ENCODE data around the gene WNT9B.
"Not testable (repeated sequence)": the region's sequence is repeated elsewhere in the genome, so short reads cannot be mapped to it uniquely, and the experiment has no call there.

The WNT9B gene

GRCh38 chr17:46822388-46822921 is 28.9 kb upstream of the WNT9B start:
- no peak for DNase-seq (ENCODE audit: low spot score)

DNA sequence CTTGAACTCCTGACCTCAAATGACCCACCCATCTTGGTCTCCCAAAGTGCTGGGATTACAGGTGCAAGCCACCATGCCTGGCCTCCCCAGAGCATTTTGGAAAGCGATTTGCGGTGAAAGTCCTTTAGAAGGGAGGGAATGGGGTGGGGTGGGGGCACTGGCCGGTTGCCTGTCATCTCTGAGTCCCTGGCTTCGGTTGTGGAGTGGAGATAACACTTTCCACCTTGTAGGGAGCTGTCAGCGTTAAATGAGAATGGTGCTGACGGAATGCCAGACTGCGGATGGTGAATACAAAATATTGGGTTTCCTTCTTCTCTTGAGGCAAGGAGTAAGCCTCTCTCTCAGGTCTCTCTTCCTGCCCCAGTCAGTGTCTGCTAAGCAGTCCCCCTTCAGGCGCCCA is 27.7 kb upstream of the WNT9B start:
- DNase-seq (ENCODE audit: low spot score): no peak

- DNase-seq (ENCODE audit: low spot score): no peak
These were observed 25.3 kb upstream of the WNT9B start for GRCh38 chr17:46826116-46826515.

- no peak for DNase-seq (ENCODE audit: low spot score)
These were observed 24.1 kb upstream of the WNT9B start for GRCh38 chr17:46827274-46827673.

GRCh38 chr17:46831573-46832330 is 19.6 kb upstream of the WNT9B start:
- DNase-seq (ENCODE audit: low spot score): peak; percentile 54

DNA sequence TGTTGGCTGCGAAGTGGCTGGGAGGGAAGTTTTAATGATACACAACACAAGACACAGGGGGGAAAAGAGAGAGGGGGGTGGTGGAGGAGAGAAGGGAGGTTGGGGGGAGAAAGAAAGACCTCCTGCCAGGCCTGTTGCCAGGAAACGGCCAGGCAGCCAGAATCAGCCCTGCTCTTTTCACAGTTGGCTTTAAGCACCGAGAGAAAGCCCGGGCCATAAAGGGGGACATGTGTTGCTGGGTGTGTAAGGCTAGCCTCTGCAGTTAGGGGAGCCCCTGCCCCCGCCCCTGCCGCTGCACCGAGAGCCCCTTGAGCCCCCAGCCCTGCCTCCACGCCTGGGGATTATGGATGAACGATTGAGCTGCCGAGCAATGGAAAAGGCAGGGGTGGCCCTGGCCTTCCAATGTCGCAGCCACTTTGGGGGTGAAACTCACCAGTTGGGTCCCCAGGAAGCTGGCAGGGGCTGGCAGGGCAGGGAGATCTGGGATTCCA is 19.0 kb upstream of the WNT9B start:
- peak; percentile 24 for DNase-seq (ENCODE audit: low spot score)

DNA sequence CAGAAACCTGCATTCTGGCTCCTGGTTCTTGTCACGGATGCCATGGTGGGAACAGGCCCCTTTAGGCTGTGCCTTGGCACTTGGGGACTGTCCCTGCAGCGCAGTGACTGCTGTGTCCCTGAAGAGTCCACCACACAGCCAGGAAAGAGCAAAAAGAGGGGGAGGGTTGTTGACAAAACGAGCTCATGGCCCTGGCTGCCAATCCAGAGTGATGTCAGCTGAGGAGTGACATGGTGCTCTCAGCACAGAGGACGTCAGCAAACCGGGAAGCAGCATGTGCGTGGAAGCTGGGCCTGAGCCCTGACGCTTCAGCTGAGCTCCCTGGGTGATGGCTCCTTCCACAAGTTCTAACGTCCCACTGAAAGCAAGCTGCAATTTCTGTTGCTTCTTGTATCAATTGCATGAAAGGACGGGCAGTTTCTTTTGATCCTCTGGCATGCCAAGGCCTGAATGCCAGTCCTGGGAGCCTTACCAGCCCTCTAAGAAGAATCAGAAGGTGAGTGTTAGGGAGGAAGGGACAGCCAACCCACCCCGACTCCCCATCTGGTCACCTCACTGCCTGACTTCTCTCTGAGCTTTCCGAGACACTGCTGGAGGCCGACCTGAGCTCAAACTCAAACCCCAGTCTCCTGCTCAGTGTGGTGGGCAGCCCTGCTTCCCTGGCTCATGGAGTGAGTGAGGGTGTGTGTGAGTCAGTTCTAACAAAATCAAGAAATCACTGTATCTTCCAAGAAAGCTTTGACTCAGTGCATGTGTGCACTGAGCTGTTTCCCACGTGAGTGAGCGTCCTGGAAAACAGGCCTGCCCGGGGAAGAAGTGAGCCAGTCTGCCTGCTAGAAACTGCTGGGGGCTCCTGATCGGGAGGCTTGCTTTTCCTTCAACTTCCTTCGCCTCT is 18.2 kb upstream of the WNT9B start:
- peak; percentile 66 for DNase-seq (ENCODE audit: low spot score)

- DNase-seq (ENCODE audit: low spot score): no peak
These were observed 17.6 kb upstream of the WNT9B start for GRCh38 chr17:46833840-46834208.

DNA sequence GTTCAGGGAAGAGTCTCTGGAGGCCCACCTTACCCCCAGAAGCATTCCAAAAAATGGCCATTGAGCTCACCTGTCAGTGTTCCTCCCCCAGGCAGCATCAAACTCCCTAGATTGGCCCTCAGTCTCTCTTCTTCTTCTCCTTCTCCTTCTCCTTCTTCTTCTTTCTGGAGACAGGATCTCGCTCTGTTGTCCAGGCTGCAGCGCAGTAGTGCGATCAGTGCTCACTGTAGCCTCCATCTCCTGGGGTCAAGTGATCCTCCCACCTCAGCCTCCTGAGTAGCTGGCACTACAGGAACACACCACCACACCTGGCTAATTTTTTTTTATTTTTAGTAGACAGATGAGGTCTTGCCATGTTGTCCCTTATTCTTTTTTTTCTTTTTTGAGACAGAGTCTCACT is 16.5 kb upstream of the WNT9B start:
- no peak for DNase-seq (ENCODE audit: low spot score)

GRCh38 chr17:46836500-46836899 is 14.9 kb upstream of the WNT9B start:
- no peak for DNase-seq (ENCODE audit: low spot score)

DNA sequence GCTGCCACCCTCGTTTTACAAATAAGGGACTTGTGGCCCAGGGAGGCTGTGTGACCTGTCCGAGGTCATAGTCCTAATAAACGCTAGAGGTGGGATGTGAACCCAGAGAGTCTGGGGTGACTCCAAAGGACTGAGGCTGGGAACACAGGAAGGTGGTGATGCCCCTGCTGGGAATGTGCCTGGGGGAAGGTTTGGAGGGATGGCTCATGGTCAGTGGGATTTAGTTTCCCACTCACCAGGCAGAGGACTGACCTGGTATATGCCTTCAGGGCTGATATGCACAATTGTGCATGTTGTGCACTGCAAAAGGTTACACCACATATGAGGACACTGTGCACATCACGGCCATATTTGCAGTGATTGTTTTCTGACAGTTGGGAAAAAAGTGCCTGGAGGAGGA is 13.9 kb upstream of the WNT9B start:
- DNase-seq (ENCODE audit: low spot score): no peak

DNA sequence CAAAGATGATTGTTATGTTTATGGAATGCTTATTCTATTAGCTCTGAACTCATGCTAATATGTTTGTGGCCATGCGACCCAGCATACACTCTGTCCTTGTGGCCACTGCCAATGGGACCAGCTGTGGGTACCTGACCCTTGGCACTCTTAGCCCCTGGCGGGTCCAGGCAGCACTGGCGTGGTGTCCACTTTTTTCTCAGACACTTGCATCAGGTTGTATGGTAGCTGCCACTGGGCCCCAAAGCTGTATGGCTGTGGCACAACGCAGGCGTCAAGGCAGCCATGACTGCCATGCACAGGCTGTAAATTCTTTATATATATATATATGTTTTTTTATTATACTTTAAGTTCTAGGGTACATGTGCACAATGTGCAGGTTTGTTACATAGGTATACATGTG is 12.2 kb upstream of the WNT9B start:
- DNase-seq (ENCODE audit: low spot score): no peak

- not testable (repeated sequence) for DNase-seq (ENCODE audit: low spot score)
These were observed 10.8 kb upstream of the WNT9B start for GRCh38 chr17:46840596-46840995.

GRCh38 chr17:46841561-46842379 is 9.6 kb upstream of the WNT9B start:
- no peak for DNase-seq (ENCODE audit: low spot score)

- DNase-seq (ENCODE audit: low spot score): no peak
These were observed 8.5 kb upstream of the WNT9B start for GRCh38 chr17:46842835-46843234.

GRCh38 chr17:46847204-46848191 is 3.9 kb upstream of the WNT9B start:
- no peak for DNase-seq (ENCODE audit: low spot score)

GRCh38 chr17:46848534-46848933 is 2.8 kb upstream of the WNT9B start:
- DNase-seq (ENCODE audit: low spot score): no peak

DNA sequence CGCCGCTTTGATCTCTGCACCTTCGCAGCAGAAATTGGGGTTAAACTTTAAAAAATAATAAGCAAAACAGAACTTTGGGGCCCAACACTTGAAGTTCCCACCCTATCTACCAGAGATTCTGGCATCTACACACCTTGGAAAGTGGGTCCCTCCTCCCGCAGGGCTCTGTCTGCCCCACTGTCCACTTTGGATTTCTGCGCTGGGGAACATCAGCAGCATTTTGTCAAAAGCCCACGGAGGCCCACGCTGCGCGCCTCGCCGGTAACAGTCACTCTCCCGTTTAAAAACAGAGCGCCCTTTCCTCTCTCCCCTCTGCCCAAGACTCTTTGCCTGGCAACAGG is 725 bp upstream of the WNT9B start:
- DNase-seq (ENCODE audit: low spot score): no peak

- DNase-seq (ENCODE audit: low spot score): peak; percentile 33
These were observed 2.6 kb downstream of the WNT9B start for GRCh38 chr17:46853896-46854444.

DNA sequence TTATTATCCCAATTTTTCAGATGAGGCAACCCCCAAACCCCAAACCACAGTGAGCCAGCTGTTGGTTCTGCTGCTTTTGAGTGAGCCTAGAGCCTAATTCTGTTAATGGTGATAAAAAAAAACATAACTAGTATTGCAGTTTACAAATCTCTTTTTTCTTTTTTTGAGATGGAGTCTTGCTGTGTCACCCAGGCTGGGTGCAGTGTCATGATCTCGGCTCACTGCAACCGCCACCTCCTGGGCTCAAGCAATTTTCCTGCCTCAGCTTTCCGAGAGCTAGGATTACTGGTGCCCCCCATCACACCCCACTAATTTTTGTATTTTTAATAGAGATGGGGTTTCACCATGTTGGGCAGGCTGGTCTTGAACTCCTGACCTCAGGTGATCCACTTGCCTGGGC is 3.1 kb downstream of the WNT9B start:
- no peak for DNase-seq (ENCODE audit: low spot score)

GRCh38 chr17:46854948-46855347 is 3.6 kb downstream of the WNT9B start:
- DNase-seq (ENCODE audit: low spot score): no peak
